ENCODE measurements around the gene COL9A3. TPM values are rescaled to one million over a fixed set of nuclear protein-coding genes. Genes with fewer than 3 reads are reported as not detected.

Gene COL9A3
- total and polyA plus RNA-seq, 2 experiments from 2014 or later: 23.9 to 68.1 TPM

GRCh38 chr20:62829231-62830230 is 12.7 kb downstream of the COL9A3 start:
- H3K4me3 ChIP-seq: no peak overlapping the region
- H3K9me3 ChIP-seq (ENCODE audit: low read depth): no peaks in the 10 kb centered on the region
- H3K4me2 ChIP-seq: no peak overlapping the region
- no peaks in the 10 kb centered on the region for H3K79me2 ChIP-seq
- H3K27me3 ChIP-seq: no peaks in the 10 kb centered on the region
- no peaks in the 10 kb centered on the region for H4K20me1 ChIP-seq (ENCODE audit: insufficient read depth, poor library complexity, severe bottlenecking)
- H3K4me1 ChIP-seq (ENCODE audit: insufficient read depth): peaks cover 9% of the 10 kb centered on the region
- H2AFZ ChIP-seq: no peak overlapping the region
- H3K36me3 ChIP-seq (replicated peaks; ENCODE audit: insufficient read depth, low read depth): no peaks in the 10 kb centered on the region
- no peak for DNase-seq (ENCODE audit: low spot score)
- no peak overlapping the region for H3K27ac ChIP-seq
- TF ChIP-seq EZH2phosphoT487 (IDR thresholded peaks at IDR 0.05; ENCODE audit: low read depth, severe bottlenecking, unreplicated experiment): no peak
- 97% methylated on average over 21 of the region's 32 CpGs for WGBS (ENCODE audit: low lambda C conversion rate, missing lambda C conversion rate)
- H3K9me2 ChIP-seq (replicated peaks; ENCODE audit: insufficient read depth): no peaks in the 10 kb centered on the region

DNA sequence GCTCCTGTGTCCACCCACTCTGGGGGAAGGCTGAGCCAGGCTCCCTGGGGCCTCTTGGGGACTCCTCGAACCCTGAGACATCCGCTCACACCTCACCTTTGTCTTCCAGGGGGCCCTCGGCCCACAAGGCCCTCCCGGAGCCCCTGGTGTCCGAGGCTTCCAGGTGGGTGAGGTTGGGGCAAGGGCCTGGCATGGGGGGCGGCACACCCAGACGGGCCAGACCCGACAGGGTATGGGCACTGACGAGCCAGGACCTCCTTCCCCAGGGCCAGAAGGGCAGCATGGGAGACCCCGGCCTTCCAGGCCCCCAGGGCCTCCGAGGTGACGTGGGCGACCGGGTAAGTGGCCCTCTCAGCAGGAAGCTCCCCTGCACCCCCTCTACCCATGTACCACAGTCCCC is 13.4 kb downstream of the COL9A3 start:
- H3K9me2 ChIP-seq (replicated peaks; ENCODE audit: insufficient read depth): no peaks in the 10 kb centered on the region
- WGBS (ENCODE audit: low lambda C conversion rate, missing lambda C conversion rate): 93% methylated on average over 10 of the region's 14 CpGs

GRCh38 chr20:62830821-62831220 is 14.0 kb downstream of the COL9A3 start:
- TF ChIP-seq EZH2phosphoT487 (IDR thresholded peaks at IDR 0.05; ENCODE audit: low read depth, severe bottlenecking, unreplicated experiment) (no peak), EZH2 (IDR thresholded peaks at IDR 0.05; ENCODE audit: borderline replicate concordance) (no peak)
- TF ChIP-seq, protein P1, sequence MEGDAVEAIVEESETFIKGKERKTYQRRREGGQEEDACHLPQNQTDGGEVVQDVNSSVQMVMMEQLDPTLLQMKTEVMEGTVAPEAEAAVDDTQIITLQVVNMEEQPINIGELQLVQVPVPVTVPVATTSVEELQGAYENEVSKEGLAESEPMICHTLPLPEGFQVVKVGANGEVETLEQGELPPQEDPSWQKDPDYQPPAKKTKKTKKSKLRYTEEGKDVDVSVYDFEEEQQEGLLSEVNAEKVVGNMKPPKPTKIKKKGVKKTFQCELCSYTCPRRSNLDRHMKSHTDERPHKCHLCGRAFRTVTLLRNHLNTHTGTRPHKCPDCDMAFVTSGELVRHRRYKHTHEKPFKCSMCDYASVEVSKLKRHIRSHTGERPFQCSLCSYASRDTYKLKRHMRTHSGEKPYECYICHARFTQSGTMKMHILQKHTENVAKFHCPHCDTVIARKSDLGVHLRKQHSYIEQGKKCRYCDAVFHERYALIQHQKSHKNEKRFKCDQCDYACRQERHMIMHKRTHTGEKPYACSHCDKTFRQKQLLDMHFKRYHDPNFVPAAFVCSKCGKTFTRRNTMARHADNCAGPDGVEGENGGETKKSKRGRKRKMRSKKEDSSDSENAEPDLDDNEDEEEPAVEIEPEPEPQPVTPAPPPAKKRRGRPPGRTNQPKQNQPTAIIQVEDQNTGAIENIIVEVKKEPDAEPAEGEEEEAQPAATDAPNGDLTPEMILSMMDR (IDR thresholded peaks at IDR 0.05; ENCODE audit: poor library complexity): no peak
- WGBS (ENCODE audit: low lambda C conversion rate, missing lambda C conversion rate): 92% methylated on average over 22 of the region's 22 CpGs
- no peak overlapping the region for H3K27ac ChIP-seq
- no peaks in the 10 kb centered on the region for H4K20me1 ChIP-seq (ENCODE audit: insufficient read depth, poor library complexity, severe bottlenecking)
- no peaks in the 10 kb centered on the region for H3K9me3 ChIP-seq (ENCODE audit: low read depth)
- no peak overlapping the region for H3K4me3 ChIP-seq
- DNase-seq (ENCODE audit: low spot score): no peak
- H3K4me2 ChIP-seq: no peak overlapping the region
- H2AFZ ChIP-seq: no peak overlapping the region
- no peaks in the 10 kb centered on the region for H3K79me2 ChIP-seq
- no peaks in the 10 kb centered on the region for H3K36me3 ChIP-seq (replicated peaks; ENCODE audit: insufficient read depth, low read depth)
- H3K9me2 ChIP-seq (replicated peaks; ENCODE audit: insufficient read depth): no peaks in the 10 kb centered on the region
- H3K27me3 ChIP-seq: no peaks in the 10 kb centered on the region
- H3K4me1 ChIP-seq (ENCODE audit: insufficient read depth): peaks cover 6% of the 10 kb centered on the region

More for the DNA sequence above, 13.4 kb downstream of the COL9A3 start:
- Histone ChIP-seq H3K9me3 (ENCODE audit: low read depth) (no peaks in the 10 kb centered on the region), H2AFZ (no peak overlapping the region), H3K4me2 (no peak overlapping the region), H3K4me1 (ENCODE audit: insufficient read depth) (peaks cover 6% of the 10 kb centered on the region), H3K36me3 (replicated peaks; ENCODE audit: insufficient read depth, low read depth) (no peaks in the 10 kb centered on the region), H3K27me3 (no peaks in the 10 kb centered on the region), H3K27ac (no peak overlapping the region), H4K20me1 (ENCODE audit: insufficient read depth, poor library complexity, severe bottlenecking) (no peaks in the 10 kb centered on the region), H3K4me3 (no peak overlapping the region), H3K79me2 (no peaks in the 10 kb centered on the region)
- TF ChIP-seq EZH2 (IDR thresholded peaks at IDR 0.05; ENCODE audit: borderline replicate concordance) (no peak), EZH2phosphoT487 (IDR thresholded peaks at IDR 0.05; ENCODE audit: low read depth, severe bottlenecking, unreplicated experiment) (no peak)
- TF ChIP-seq, protein P1 (IDR thresholded peaks at IDR 0.05; ENCODE audit: poor library complexity): no peak
- DNase-seq (ENCODE audit: low spot score): no peak

DNA sequence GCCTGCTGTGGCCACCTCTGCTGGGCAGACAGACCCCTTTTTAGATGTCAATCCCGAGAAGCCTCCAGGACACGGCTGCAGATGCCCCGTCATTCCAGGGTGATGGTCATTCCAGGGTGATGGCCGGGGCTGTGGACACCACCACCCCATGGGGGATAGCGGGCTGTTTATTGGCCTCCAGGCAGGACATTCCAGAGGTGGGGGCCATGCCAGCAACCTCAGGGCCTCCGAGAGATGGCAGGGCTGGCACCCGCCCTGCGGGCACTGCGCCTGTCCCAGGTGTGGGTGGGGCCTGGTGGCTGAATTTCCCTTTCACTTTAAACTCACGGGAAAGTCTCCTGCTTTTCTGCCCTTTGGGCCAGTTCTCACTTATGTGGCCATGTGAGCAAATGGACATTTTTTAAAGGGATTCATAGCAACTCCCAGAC is 14.5 kb downstream of the COL9A3 start:
- no peak for DNase-seq (ENCODE audit: low spot score)
- H3K27ac ChIP-seq: no peak overlapping the region
- H3K4me2 ChIP-seq: no peak overlapping the region
- TF ChIP-seq EZH2phosphoT487 (IDR thresholded peaks at IDR 0.05; ENCODE audit: low read depth, severe bottlenecking, unreplicated experiment): no peak
- TF ChIP-seq EZH2 (IDR thresholded peaks at IDR 0.05; ENCODE audit: borderline replicate concordance): no peak
- TF ChIP-seq, protein P1 (IDR thresholded peaks at IDR 0.05; ENCODE audit: poor library complexity): no peak
- H3K79me2 ChIP-seq: no peaks in the 10 kb centered on the region
- no peak overlapping the region for H2AFZ ChIP-seq
- H3K9me2 ChIP-seq (replicated peaks; ENCODE audit: insufficient read depth): no peaks in the 10 kb centered on the region
- WGBS (ENCODE audit: low lambda C conversion rate, missing lambda C conversion rate): 94% methylated on average over 10 of the region's 10 CpGs
- no peak overlapping the region for H3K4me3 ChIP-seq
- H3K9me3 ChIP-seq (ENCODE audit: low read depth): no peaks in the 10 kb centered on the region
- no peaks in the 10 kb centered on the region for H4K20me1 ChIP-seq (ENCODE audit: insufficient read depth, poor library complexity, severe bottlenecking)
- peaks cover 6% of the 10 kb centered on the region for H3K4me1 ChIP-seq (ENCODE audit: insufficient read depth)
- no peaks in the 10 kb centered on the region for H3K27me3 ChIP-seq
- H3K36me3 ChIP-seq (replicated peaks; ENCODE audit: insufficient read depth, low read depth): no peaks in the 10 kb centered on the region

Data from hepatocyte (in vitro differentiated cells).